Skin epidermis (tissue), 12 donors: ENCODE measurements around the gene ADGRL3.
A peak's percentile ranks its signal among the peaks of the same experiment; 100 is the strongest.
"Not testable (repeated sequence)": the region's sequence is repeated elsewhere in the genome, so short reads cannot be mapped to it uniquely, and the experiment has no call there.

Experiments
- H3K27ac ChIP-seq, 21 experiments: fragments of 200-600 bp; sonication (generic) in 11 of 21; one replicate each; pipeline ENCODE4 v1.5.0; 2020; ENCODE audit warnings: mild to moderate bottlenecking in 3 of 21, inconsistent platforms in 2 of 21, moderate library complexity in 2 of 21
- H3K4me3 ChIP-seq, 7 experiments: fragments of 200-600 bp; sonication (generic) in 2 of 7; one replicate each; pipeline ENCODE4 v1.5.0; 2020; ENCODE audit warnings: inconsistent platforms in 2 of 7, mild to moderate bottlenecking in 2 of 7, moderate library complexity in 1 of 7

Gene ADGRL3

GRCh38 chr4:61332693-61333092 lies 132.6 kb downstream of the ADGRL3 start:
- H3K27ac ChIP-seq, result no peak overlapping the region
- H3K4me3 ChIP-seq, result no peak overlapping the region

- no peak overlapping the region for H3K4me3 ChIP-seq
- H3K27ac ChIP-seq, result no peak overlapping the region
Measured at GRCh38 chr4:61333490-61333889, 133.4 kb downstream of the ADGRL3 start.

- H3K4me3 ChIP-seq, result no peak overlapping the region
- no peak overlapping the region for H3K27ac ChIP-seq
Measured at GRCh38 chr4:61335241-61335763, 135.2 kb downstream of the ADGRL3 start.

GRCh38 chr4:61336488-61336887 lies 136.4 kb downstream of the ADGRL3 start:
- H3K4me3 ChIP-seq, result no peak overlapping the region
- no peak overlapping the region for H3K27ac ChIP-seq

GRCh38 chr4:61336916-61337315 lies 136.8 kb downstream of the ADGRL3 start:
- Histone ChIP-seq H3K27ac (no peak overlapping the region), H3K4me3 (no peak overlapping the region)

GRCh38 chr4:61342061-61342460 lies 141.9 kb downstream of the ADGRL3 start:
- no peak overlapping the region for H3K4me3 ChIP-seq
- H3K27ac ChIP-seq, result no peak overlapping the region

- no peak overlapping the region for H3K27ac ChIP-seq
- no peak overlapping the region for H3K4me3 ChIP-seq
Measured at GRCh38 chr4:61350932-61351331, 150.8 kb downstream of the ADGRL3 start.

GRCh38 chr4:61356696-61357095 lies 156.6 kb downstream of the ADGRL3 start:
- Histone ChIP-seq H3K4me3 (no peak overlapping the region), H3K27ac (no peak overlapping the region)

GRCh38 chr4:61359301-61359700 lies 159.2 kb downstream of the ADGRL3 start:
- Histone ChIP-seq H3K4me3 (no peak overlapping the region), H3K27ac (no peak overlapping the region)

- not testable (repeated sequence) for H3K27ac ChIP-seq, H3K4me3 ChIP-seq
Measured at GRCh38 chr4:61372817-61373216, 172.7 kb downstream of the ADGRL3 start.

- Histone ChIP-seq H3K27ac (peak overlapping the region in 2 of 21 experiments; percentile 2 to 38), H3K4me3 (no peak overlapping the region)
Measured at GRCh38 chr4:61373901-61374440, 173.8 kb downstream of the ADGRL3 start.

GRCh38 chr4:61374447-61374891 lies 174.3 kb downstream of the ADGRL3 start:
- H3K27ac ChIP-seq, result peak overlapping the region in 2 of 21 experiments; percentile 2 to 38
- no peak overlapping the region for H3K4me3 ChIP-seq

GRCh38 chr4:61375301-61375700 lies 175.2 kb downstream of the ADGRL3 start:
- H3K27ac ChIP-seq, result peak overlapping the region in 1 of 21 experiments; percentile 2

GRCh38 chr4:61376301-61376700 lies 176.2 kb downstream of the ADGRL3 start:
- Histone ChIP-seq H3K4me3 (no peak overlapping the region), H3K27ac (no peak overlapping the region)

More at GRCh38 chr4:61375301-61375700, 175.2 kb downstream of the ADGRL3 start:
- no peak overlapping the region for H3K4me3 ChIP-seq

- no peak overlapping the region for H3K27ac ChIP-seq
- no peak overlapping the region for H3K4me3 ChIP-seq
Measured at GRCh38 chr4:61379406-61379805, 179.3 kb downstream of the ADGRL3 start.

GRCh38 chr4:61380865-61381264 lies 180.7 kb downstream of the ADGRL3 start:
- Histone ChIP-seq H3K27ac (no peak overlapping the region), H3K4me3 (no peak overlapping the region)

- no peak overlapping the region for H3K4me3 ChIP-seq
- no peak overlapping the region for H3K27ac ChIP-seq
Measured at GRCh38 chr4:61385256-61385655, 185.1 kb downstream of the ADGRL3 start.

- H3K4me3 ChIP-seq, H3K27ac ChIP-seq: not testable (repeated sequence)
Measured at GRCh38 chr4:61387372-61387771, 187.2 kb downstream of the ADGRL3 start.

- Histone ChIP-seq H3K27ac (no peak overlapping the region), H3K4me3 (no peak overlapping the region)
Measured at GRCh38 chr4:61389640-61390039, 189.5 kb downstream of the ADGRL3 start.

GRCh38 chr4:61395754-61396153 lies 195.6 kb downstream of the ADGRL3 start:
- no peak overlapping the region for H3K27ac ChIP-seq
- no peak overlapping the region for H3K4me3 ChIP-seq

GRCh38 chr4:61397174-61397573 lies 197.0 kb downstream of the ADGRL3 start:
- Histone ChIP-seq H3K4me3 (no peak overlapping the region), H3K27ac (no peak overlapping the region)

GRCh38 chr4:61400439-61401038 lies 200.4 kb downstream of the ADGRL3 start:
- no peak overlapping the region for H3K4me3 ChIP-seq
- no peak overlapping the region for H3K27ac ChIP-seq
